Fibroblast of villous mesenchyme (primary cell): ENCODE measurements around the gene OLIG2. TPM values are rescaled to one million over a fixed set of nuclear protein-coding genes. Genes with fewer than 3 reads are reported as not detected.

Source experiments
- DNase-seq: peaks from one replicate; pipeline ENCODE4 v3.0.0-alpha.2; 2010; ENCODE audit warnings: low read depth
- H3K4me3 ChIP-seq: 2 replicates; pipeline ENCODE4 v1.5.1; 2011; ENCODE audit warnings: low read depth, mild to moderate bottlenecking, low read length
- total RNA-seq: library from RNA; depleted of rRNA; stranded (reverse); fragments of >200 nt; gene quantifications from 2 replicates; pipeline ENCODE4 v1.2.3, GENCODE V29; 2012
- TF ChIP-seq, protein P1 (sequence below): IDR thresholded peaks from 2 replicates; pipeline ENCODE4 v1.5.1; 2012; ENCODE audit warnings: low read depth, mild to moderate bottlenecking, low read length; ENCODE audit not compliant: insufficient read depth

OLIG2 gene
- total RNA-seq, 1 donor, result not detected

DNA sequence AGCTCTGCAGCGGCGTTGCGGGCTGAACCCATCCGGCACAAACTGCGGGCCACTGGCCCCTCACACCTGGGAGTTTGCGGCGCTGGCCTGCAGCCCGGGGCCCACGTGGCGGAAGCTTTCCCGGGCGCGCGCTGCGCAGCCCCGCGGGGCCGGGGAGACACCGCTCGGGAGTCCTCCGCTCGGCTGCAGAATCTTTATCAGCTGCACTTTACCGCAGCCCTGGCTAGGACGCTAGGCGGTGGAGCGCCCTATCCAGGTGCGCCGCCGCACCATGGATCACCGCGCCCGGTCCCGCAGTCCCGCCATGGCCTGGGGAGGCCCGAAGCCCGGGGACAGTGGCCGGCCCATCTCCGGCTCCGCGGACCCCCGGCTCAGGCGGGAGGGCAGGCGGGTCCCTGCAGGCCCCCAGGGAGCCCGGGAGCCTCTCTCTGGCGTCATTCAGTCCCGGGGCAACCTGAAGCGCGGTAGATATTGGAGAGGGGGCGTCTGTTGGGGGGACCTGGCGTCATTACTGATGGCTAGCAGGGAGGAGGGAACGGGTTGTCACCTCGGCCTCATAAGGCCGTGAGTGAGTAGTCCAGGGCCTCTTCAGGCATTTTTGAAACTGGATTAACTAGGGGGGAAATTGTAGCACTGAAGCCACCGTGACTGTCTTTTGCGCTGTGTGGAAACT lies 5.7 kb upstream of the OLIG2 start:
- H3K4me3 ChIP-seq, result no peak overlapping the region
- TF ChIP-seq, protein P1, sequence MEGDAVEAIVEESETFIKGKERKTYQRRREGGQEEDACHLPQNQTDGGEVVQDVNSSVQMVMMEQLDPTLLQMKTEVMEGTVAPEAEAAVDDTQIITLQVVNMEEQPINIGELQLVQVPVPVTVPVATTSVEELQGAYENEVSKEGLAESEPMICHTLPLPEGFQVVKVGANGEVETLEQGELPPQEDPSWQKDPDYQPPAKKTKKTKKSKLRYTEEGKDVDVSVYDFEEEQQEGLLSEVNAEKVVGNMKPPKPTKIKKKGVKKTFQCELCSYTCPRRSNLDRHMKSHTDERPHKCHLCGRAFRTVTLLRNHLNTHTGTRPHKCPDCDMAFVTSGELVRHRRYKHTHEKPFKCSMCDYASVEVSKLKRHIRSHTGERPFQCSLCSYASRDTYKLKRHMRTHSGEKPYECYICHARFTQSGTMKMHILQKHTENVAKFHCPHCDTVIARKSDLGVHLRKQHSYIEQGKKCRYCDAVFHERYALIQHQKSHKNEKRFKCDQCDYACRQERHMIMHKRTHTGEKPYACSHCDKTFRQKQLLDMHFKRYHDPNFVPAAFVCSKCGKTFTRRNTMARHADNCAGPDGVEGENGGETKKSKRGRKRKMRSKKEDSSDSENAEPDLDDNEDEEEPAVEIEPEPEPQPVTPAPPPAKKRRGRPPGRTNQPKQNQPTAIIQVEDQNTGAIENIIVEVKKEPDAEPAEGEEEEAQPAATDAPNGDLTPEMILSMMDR, result no peak
- DNase-seq, result no peak

DNA sequence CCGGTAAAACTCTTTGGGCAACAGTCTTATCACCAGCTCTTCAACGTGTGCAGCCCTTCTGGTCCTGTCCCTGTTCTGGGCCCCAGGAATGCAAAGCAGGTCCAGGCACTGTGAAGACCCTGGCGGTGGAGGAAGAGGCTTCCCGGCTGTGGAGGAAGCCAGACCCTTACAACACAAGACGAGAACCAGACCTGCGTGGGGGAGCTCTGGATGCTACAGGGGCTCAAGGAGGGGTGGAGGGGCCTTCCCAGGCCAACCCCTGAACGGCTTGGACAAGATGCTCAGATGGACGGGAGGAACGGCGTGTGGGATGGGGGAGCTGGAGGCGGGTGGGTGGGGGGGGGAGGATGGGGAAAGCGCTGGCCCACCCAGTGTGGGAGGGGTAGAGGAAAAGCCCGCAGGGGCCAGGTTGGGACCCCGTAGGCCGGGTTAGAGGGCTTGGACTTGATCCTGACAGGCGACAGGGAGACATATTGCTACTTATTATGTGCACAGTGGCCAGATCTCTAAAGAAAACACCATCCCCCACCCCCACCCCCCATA lies 5.1 kb upstream of the OLIG2 start:
- DNase-seq, result no peak
- no peak overlapping the region for H3K4me3 ChIP-seq
- TF ChIP-seq, protein P1, result no peak

DNA sequence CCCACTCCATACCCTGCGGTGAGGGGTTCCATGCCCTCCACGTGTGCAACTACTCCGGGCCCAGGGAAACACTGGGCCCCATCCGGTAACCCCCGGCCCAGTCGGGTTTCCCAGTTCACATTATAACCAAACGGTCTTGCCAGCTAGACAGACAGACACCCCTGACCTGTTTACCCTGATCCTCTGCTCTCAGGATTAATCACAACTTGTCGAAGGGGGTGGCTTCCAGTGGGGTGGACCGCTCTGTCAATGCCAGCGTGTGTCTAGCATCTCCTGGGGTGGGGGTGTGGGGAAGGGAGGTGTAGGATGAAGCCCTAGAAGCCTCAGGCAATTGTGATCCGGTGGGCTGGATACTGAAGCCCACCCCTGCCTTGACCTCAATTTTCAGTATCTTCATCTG lies 4.6 kb upstream of the OLIG2 start:
- TF ChIP-seq, protein P1, result no peak
- DNase-seq, result no peak
- no peak overlapping the region for H3K4me3 ChIP-seq

DNA sequence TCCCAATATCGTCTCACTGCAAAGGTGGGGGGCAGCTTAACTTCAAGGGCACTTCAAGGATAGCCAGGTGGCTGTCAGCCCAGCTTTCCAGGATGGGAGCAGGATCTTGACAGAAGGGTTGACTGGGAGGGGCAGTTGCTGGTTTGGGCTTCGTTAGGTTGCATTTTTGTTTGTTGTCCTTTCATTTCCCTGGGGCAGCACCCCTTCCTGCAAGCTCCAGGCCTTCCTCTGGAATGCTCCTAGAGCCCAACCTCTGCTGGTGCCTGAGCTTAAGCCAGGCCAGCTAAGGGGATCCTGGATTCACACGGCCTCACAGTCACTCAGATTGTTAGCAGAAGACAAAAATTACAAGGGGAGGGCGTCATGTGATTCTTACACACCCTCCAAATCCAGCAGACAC lies 4.1 kb upstream of the OLIG2 start:
- TF ChIP-seq, protein P1, result no peak
- no peak for DNase-seq
- H3K4me3 ChIP-seq, result no peak overlapping the region

DNA sequence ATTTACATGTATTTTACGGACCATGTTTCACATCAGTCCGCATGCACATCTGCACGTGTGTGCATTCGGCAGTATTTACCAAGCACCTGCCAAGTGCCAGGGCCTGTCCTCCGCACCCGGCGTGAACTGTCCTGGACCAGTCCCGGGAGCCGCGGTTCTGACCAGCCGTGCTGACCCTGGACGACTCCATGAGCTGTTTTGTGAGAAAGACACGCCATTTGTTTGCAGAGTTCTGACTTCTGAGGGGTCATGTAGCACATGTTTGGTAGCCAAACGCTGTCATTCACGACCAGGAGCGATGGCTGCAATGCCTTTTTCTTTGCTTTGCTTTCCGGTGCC lies 3.3 kb upstream of the OLIG2 start:
- TF ChIP-seq, protein P1, result no peak
- no peak for DNase-seq
- H3K4me3 ChIP-seq, result no peak overlapping the region

DNA sequence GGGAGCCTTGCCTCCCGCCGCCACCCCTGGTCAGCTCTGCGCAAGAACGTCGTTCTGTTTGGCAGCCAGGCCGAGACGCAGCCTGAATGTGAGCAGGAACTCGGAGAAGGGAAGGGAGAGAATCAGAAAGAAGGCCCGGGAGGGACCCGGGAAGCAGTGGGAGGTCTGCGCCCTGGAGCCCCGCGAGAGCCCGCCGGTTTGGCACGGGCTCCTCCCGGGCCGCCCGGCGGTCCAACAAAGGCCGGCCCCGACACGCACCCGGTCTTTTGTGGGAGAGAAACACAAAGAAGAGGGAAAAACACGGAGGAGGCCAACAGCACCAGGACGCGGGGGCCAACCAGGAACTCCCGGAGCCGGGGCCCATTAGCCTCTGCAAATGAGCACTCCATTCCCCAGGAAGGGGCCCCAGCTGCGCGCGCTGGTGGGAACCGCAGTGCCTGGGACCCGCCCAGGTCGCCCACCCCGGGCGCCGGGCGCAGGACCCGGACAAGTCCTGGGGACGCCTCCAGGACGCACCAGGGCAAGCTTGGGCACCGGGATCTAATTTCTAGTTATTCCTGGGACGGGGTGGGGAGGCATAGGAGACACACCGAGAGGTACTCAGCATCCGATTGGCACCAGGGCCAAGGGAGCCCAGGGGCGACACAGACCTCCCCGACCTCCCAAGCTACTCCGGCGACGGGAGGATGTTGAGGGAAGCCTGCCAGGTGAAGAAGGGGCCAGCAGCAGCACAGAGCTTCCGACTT lies 2.7 kb upstream of the OLIG2 start:
- no peak for DNase-seq
- TF ChIP-seq, protein P1, result no peak
- H3K4me3 ChIP-seq, result no peak overlapping the region
